DND-41 (cell line): ENCODE results near the gene CLMP.

Experiments used
- ATAC-seq: fragments of 200-7000 bp; cut with Tn5 transposase; 3 replicates; pipeline ENCODE4 v1.9.1; 2021; ENCODE audit warnings: low read depth; ENCODE audit not compliant: insufficient read depth
- DNase-seq: peaks from one replicate; pipeline ENCODE4 v3.0.0-alpha.2; 2020
- H2AFZ ChIP-seq: 2 replicates; pipeline ENCODE4 v1.6.0; 2012; ENCODE audit warnings: low read depth, low read length
- H3K27ac ChIP-seq: 2 replicates; pipeline ENCODE4 v1.5.1; 2012; ENCODE audit warnings: low read length, inconsistent platforms
- H3K27me3 ChIP-seq: fragments of 200-600 bp; sonication (generic); 2 replicates; pipeline ENCODE4 v1.6.0; 2012; ENCODE audit warnings: low read length, mild to moderate bottlenecking, inconsistent platforms; ENCODE audit not compliant: insufficient read depth, poor library complexity
- H3K36me3 ChIP-seq: 2 replicates; pipeline ENCODE4 v1.5.1; 2012; ENCODE audit warnings: low read length, inconsistent platforms; ENCODE audit not compliant: insufficient read depth
- H3K4me1 ChIP-seq: 2 replicates; pipeline ENCODE4 v1.5.1; 2012; ENCODE audit warnings: mild to moderate bottlenecking, low read length; ENCODE audit not compliant: insufficient read depth
- H3K4me2 ChIP-seq: 2 replicates; pipeline ENCODE4 v1.6.0; 2012; ENCODE audit warnings: mild to moderate bottlenecking, moderate library complexity, low read length, inconsistent platforms; ENCODE audit not compliant: insufficient read depth
- H3K4me3 ChIP-seq, 2 experiments: fragments of 200-600 bp in 1 of 2; shearing (Covaris generic) in 1 of 2; 2 replicates each; pipeline ENCODE4 v1.5.1; 2012 to 2016; ENCODE audit warnings: inconsistent platforms in 2 of 2, low read length in 2 of 2, mild to moderate bottlenecking in 2 of 2, low read depth in 1 of 2, moderate library complexity in 1 of 2
- H3K79me2 ChIP-seq: 2 replicates; pipeline ENCODE4 v1.6.0; 2012; ENCODE audit warnings: low read length, inconsistent platforms; ENCODE audit not compliant: insufficient read depth
- H3K9ac ChIP-seq: 2 replicates; pipeline ENCODE4 v1.6.0; 2012; ENCODE audit warnings: low read depth, mild to moderate bottlenecking, inconsistent platforms, low read length, moderate library complexity
- H3K9me3 ChIP-seq: 2 replicates; pipeline ENCODE4 v1.5.1; 2012; ENCODE audit warnings: low read length, moderate library complexity, mild to moderate bottlenecking, inconsistent platforms; ENCODE audit not compliant: insufficient read depth, severe bottlenecking
- H4K20me1 ChIP-seq: 2 replicates; pipeline ENCODE4 v1.6.0; 2012; ENCODE audit warnings: low read length; ENCODE audit not compliant: insufficient read depth
- EZH2 ChIP-seq: IDR thresholded peaks from 3 replicates; pipeline ENCODE4 v1.6.1; 2012; ENCODE audit warnings: borderline replicate concordance, low read depth, mild to moderate bottlenecking, moderate library complexity, low read length, inconsistent platforms; ENCODE audit not compliant: severe bottlenecking
- TF ChIP-seq, protein P1 (sequence below): IDR thresholded peaks from 2 replicates; pipeline ENCODE4 v1.5.1; 2012; ENCODE audit warnings: borderline replicate concordance, low read length, moderate library complexity, mild to moderate bottlenecking; ENCODE audit not compliant: poor library complexity, severe bottlenecking; ENCODE audit errors: extremely low read depth

CLMP gene

GRCh38 chr11:123047947-123048293 lies 147.1 kb downstream of the CLMP start:
- H4K20me1 ChIP-seq: no peaks in the 10 kb centered on the region
- ATAC-seq: no peak
- H3K9me3 ChIP-seq: no peaks in the 10 kb centered on the region
- H3K36me3 ChIP-seq: no peaks in the 10 kb centered on the region
- no peaks in the 10 kb centered on the region for H3K4me1 ChIP-seq
- H3K79me2 ChIP-seq: no peaks in the 10 kb centered on the region
- no peaks in the 10 kb centered on the region for H3K27me3 ChIP-seq
- H3K4me2 ChIP-seq: no peak overlapping the region
- no peak for DNase-seq
- no peak overlapping the region for H2AFZ ChIP-seq
- no peak overlapping the region for H3K4me3 ChIP-seq
- no peak overlapping the region for H3K9ac ChIP-seq
- TF ChIP-seq, protein P1, sequence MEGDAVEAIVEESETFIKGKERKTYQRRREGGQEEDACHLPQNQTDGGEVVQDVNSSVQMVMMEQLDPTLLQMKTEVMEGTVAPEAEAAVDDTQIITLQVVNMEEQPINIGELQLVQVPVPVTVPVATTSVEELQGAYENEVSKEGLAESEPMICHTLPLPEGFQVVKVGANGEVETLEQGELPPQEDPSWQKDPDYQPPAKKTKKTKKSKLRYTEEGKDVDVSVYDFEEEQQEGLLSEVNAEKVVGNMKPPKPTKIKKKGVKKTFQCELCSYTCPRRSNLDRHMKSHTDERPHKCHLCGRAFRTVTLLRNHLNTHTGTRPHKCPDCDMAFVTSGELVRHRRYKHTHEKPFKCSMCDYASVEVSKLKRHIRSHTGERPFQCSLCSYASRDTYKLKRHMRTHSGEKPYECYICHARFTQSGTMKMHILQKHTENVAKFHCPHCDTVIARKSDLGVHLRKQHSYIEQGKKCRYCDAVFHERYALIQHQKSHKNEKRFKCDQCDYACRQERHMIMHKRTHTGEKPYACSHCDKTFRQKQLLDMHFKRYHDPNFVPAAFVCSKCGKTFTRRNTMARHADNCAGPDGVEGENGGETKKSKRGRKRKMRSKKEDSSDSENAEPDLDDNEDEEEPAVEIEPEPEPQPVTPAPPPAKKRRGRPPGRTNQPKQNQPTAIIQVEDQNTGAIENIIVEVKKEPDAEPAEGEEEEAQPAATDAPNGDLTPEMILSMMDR: no peak
- TF ChIP-seq EZH2: no peak
- no peak overlapping the region for H3K27ac ChIP-seq

- Histone ChIP-seq H2AFZ (no peak overlapping the region), H4K20me1 (no peaks in the 10 kb centered on the region), H3K9me3 (no peaks in the 10 kb centered on the region), H3K4me2 (no peak overlapping the region), H3K79me2 (no peaks in the 10 kb centered on the region), H3K27me3 (no peaks in the 10 kb centered on the region), H3K36me3 (no peaks in the 10 kb centered on the region), H3K4me3 (no peak overlapping the region), H3K9ac (no peak overlapping the region), H3K4me1 (no peaks in the 10 kb centered on the region), H3K27ac (no peak overlapping the region)
- no peak for DNase-seq
- TF ChIP-seq, protein P1: no peak
- no peak for ATAC-seq
Measured at GRCh38 chr11:123047266-123047946, 147.6 kb downstream of the CLMP start.

GRCh38 chr11:123046473-123047259 lies 148.4 kb downstream of the CLMP start:
- Histone ChIP-seq H3K79me2 (no peaks in the 10 kb centered on the region), H2AFZ (no peak overlapping the region), H3K9ac (no peak overlapping the region), H3K4me3 (no peak overlapping the region), H3K4me2 (no peak overlapping the region), H3K9me3 (no peaks in the 10 kb centered on the region), H3K27ac (no peak overlapping the region), H4K20me1 (no peaks in the 10 kb centered on the region), H3K27me3 (no peaks in the 10 kb centered on the region), H3K36me3 (no peaks in the 10 kb centered on the region), H3K4me1 (no peaks in the 10 kb centered on the region)
- TF ChIP-seq, protein P1: no peak
- TF ChIP-seq EZH2: no peak
- no peak for ATAC-seq
- no peak for DNase-seq
